GM18517 (cell line): ENCODE data around the gene GPR26.

Experiments used
- ATAC-seq: cut with Tn5 transposase; IDR thresholded peaks from one replicate; pipeline ENCODE4 v1.9.1; 2021; ENCODE audit warnings: mild to moderate bottlenecking, moderate library complexity; ENCODE audit not compliant: unreplicated experiment

GPR26 gene

DNA sequence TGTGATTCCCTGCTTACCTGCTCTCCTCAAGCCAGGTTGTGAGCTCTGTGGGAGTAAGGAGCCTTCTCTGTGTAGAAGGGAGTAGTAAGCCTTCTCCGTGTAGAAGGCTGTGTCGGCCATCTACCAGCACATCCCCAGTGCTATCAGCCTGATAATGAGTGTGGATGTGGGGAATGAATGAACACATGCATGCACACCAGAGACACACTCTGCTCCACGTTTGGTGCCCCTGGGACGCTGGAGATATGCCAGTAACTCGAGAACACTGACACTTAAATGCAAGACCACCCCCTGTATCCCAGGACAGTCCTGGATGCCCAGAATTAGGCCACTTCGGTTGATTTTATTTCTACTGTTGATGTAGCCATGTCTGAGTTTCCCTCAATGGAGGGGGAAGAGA lies 21.1 kb upstream of the GPR26 start:
- no peak for ATAC-seq

DNA sequence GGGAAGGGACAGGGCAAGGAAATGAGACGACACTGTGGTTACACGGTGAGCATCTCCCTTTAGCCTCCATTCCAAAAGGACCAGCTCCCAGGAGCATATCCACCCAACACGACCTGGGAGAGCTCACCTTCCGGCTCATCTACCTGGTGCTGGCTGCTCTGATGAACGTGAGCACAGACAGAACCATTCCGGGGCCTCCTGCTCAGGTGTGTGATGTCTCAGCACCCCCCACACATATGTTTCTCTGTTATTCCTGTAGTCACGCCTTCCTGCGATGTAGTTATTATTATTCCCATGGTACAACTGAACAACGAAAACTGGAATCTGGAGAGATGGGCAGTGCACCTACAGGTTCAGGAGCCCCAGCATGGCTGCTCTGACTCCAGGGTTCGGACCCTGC lies 20.5 kb upstream of the GPR26 start:
- ATAC-seq: no peak

DNA sequence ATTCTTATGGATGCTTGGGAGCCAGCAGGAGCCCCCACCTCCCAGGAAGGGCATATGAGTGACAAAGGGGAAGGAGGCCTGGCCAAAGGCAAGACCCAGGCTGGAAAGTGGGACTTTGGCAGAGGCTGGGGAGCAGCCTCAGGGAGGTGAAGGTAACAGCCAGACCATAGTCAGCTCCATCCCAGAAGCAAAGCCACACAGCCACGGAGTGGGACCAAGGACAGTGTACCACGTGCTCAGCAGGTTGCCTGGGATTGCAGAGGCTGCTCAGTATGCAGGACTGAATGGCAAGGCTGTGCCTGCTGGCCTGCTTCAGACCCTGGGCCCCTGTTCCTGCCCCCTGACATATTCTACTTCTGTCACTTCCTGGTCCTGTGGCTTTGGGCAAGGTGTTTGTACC lies 17.6 kb upstream of the GPR26 start:
- ATAC-seq: no peak

DNA sequence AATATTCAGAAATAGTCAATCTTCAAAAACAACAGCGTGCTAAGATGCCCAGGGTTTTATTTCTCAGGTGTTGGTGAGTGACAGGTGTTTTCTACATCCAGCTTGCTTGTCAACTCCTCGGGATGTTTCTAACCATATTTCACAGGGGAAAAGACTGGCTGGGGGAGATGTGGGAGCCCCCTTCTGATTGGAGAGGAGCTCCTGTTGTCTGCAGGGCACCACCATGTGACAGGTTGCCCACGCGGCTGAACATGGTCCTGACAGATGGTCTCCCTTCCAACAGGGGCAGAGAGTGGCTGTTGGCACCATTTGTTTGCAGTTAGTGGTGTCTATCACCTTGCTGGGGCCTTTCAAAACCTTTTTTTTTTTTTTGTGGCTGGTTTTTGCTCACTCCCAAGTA lies 16.5 kb upstream of the GPR26 start:
- ATAC-seq: no peak

DNA sequence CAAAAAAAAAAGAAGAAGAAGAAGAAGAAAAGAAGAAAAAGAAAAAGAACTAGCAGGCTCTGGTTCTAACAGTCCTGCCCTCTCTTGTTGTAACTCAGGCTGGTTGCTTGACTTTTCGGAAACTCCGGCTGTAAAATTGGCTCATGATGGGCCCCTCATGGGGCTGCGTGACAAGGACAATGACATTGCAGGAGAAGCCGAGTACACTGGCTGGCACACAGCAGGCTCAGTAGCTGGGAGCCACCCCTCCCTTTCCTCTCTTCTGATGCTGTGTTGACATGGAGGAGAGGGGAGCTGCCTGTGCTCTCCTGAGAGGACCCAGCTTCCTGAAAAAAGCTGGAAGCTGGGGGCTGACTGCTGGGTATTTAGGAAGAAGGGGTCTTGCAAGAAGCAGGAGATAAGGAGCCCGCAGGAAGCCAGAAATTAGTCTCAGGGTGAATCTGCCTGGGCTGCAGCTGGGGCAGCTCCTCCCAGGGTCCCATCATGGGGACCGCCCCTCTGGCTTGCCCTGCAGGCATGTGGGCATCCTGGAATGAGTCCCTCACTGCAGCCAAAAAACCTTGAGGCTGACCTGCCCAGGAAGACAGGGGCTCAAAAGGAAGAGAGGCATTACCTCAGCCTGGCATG lies 14.6 kb upstream of the GPR26 start:
- ATAC-seq: no peak

DNA sequence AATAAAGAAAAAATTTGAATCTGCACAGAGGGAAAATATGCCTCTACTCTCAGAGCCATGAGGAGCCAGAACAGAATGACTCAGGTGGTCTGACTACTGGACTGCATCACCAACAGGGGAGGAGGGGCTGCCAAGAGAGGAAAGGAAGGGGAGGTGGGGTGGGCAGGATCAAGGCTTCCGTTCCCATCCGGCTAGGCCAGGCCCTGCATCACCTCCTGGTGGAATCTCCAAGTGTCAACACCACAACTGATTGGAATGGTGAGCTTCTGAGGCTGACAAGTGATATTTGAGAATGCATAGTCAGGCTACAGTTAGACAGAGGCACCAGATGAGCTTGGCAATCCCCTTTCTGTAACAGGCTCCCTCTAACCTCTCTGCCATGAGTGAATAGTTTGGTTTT lies 10.4 kb upstream of the GPR26 start:
- ATAC-seq: no peak

DNA sequence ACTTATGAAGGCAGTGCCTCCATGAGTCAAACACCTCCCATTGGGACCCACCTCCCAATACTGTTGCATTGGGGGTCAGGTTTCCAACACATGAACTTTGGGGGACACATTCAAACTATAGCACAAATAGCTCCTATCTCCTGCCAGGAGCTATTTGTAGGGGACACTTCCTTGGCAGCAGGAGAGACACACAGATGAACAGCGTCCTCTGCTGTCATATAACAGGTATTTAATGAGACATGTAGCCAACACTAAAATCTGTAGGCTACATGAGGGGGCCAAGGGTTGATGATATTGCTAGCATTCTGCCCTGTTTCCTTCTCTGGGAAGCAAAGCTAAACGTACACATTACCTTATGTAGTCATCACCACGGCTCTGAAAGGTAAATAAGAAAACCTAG lies 2.6 kb upstream of the GPR26 start:
- no peak for ATAC-seq

DNA sequence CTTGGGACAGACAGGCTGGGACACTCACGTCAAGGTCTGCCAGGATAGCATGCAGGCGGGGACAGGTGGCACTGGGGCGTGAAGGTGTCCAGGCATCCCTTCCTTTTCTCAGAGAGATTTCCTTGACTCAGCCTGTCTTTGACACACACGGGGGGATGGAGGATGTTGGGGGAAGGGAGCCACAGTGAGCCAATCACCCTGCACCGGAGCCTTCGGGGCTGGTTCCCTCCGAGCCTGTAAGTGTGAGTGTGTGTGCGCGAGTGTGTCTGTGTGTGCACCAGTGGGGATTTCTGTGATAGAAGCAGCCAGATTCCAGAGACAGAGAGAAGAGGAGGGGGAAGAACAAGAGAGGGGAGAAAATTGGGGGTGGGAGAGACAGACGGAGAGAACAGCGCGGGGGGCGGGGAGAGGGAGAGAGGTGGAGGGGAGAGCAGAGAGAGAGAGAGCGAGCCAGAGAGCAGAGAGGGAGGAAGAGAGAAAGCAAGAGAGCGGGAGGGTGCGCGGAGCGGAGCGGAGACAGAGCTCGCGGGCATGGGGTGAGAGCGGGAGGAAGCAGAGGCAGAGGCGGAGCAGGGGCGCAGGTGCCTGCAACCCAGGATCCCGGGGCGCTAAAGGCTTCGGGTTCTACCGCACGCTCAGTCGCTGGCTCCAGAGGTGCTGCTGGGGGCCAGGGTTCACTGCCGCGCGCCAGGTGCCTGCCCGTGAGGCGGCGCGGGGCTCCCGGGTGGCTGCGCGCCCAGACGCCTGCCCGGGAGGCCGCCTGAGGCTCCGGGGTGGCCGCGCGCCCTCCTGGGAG lies 466 bp upstream of the GPR26 start:
- ATAC-seq: no peak

DNA sequence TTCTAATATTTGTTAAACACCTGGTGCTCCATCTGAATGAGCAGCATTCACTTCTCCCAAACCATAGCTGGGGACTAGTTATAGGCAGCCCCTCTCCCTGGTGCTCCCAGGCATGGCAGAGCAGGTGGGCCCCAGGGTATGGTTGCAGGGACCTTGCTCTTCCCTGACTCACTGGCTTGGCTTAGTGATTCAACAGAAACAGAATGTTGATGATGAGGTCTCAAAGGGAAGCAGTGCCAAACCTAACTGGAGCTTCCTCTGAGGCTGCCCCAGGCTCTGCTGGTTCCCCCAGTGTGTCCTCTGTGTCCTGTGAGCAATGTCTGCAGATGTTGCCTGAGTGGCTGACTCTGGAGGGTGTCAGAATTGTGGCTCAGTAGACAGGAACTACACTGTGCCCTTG lies 3.7 kb downstream of the GPR26 start:
- ATAC-seq: no peak

DNA sequence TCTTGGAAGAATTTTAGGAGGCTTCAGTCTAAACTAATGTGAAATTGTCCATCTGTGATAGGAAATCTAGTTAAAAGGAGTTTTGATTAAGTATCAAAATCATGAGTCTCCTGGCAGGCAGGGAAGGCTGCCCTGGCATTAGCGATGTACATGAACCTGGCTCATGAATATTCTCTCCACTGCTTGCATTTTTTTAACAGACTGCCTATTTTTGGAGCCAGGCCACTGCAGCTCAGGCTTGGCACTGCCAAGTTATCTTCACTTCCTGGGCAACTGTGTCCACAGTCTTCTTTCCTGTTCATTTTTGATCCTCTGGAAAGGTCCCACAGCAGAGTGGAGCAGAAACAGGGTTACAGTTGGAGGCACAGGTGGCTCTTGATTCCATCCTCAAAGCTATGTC lies 7.0 kb downstream of the GPR26 start:
- ATAC-seq: no peak

DNA sequence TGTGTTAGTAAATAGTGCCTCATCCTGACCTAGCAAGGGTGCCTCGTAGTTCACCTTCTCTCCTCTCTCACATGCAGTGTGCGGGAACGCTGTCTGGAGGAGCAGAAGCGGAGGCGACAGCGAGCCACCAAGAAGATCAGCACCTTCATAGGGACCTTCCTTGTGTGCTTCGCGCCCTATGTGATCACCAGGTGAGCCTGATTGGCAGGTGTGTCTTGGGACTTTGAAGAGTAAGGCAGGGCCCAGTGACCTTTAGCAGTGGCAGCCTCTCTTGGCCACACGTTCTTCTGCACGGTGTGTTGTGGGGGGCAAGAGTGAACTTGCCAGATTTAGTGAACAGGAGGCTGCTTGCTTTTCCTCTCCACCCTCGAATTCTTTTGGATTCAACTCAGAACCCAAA lies 8.6 kb downstream of the GPR26 start:
- no peak for ATAC-seq

DNA sequence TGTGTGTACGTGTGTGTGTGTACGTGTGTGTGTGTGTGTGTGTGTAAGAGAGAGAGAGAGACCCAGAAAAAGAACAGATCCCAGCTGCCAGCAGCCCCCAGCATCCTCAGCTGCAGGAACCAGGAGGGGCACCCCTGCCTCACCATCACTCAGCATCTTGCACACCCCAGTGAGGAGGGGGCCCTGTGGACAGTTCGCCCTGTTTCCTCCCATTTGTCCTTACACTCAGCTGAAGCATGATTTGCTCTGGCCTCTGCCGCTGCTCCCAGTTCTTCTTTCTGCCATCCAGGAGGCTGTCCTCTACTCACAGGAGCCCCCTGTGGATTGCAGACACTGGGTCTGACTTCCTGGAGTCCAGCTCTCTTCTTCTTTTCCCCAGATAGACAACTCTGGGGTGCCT lies 9.7 kb downstream of the GPR26 start:
- ATAC-seq: no peak

DNA sequence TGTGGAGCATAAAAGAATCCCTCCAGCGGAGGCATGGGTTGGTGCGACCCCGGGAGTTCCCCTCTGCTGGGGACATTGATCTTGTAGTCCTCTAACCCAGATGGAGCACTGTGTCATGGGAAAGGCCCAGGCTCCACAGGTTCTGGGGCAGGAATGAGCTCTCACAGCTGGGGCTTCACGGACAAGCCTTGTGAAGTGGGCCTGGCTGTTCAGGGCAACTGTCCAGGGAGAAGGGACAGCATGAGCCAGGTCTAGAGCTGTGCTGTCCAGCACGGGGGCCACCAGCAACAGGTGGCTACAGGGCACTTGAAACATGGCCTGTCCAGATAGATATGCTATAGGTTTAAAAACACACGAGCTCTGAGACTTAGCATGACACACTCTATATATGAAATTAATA lies 11.4 kb downstream of the GPR26 start:
- ATAC-seq: no peak

DNA sequence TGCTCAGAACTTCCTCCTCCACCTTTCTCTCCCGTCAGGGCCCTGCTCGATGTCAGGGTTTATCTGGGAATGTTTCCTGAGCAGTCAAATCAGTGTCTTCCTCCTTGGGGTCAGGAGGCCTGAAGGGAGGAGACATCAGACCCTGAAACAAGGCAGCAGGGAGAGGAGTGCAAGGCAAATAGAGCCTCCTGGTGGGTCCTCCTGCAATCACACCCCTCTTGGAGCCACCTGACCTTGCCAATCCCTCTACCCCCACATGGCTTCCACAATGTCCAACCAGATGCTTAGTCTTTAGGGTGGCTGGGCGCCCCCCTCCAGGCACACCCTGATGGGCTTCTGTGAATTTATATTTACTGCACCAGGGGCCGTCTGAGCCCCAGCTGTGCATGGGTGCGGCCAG lies 12.2 kb downstream of the GPR26 start:
- no peak for ATAC-seq

DNA sequence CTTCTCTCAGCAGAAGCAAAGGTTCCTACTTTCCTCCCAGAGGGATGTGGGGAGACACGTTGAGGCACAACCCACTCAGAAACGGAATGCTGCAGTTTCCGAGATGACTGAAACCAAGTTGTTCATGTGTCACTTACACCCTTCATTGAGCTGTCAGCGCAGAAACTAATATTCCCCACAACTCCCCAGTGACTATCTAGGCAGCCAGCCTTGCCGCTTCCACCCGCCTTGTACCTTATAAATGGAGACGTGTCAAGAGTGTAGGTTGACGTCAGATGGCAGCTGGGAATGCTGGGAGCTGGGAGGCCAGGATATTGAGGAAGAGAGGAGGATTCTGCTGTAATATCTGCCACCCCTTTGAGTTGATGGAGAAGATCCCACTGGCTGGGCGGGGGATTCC lies 15.1 kb downstream of the GPR26 start:
- ATAC-seq: no peak

DNA sequence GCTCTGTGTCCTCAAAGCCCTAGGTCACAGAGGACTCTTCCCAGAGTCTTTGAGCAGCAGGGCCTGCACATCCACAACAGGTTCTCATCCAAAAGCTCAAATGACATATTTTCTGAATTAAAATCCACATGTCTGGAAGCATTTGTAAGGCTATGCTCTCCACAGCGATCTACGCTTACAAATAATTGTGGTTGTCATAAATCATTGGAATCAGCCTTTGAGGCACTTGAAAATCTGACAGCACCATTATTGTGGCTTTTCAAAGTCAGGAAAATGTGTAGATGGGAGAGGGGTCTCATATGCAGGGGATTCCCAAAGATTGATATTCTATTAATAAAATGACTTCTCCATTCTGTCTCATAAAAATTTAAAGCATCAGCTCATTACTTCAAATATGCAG lies 16.3 kb downstream of the GPR26 start:
- ATAC-seq: no peak

DNA sequence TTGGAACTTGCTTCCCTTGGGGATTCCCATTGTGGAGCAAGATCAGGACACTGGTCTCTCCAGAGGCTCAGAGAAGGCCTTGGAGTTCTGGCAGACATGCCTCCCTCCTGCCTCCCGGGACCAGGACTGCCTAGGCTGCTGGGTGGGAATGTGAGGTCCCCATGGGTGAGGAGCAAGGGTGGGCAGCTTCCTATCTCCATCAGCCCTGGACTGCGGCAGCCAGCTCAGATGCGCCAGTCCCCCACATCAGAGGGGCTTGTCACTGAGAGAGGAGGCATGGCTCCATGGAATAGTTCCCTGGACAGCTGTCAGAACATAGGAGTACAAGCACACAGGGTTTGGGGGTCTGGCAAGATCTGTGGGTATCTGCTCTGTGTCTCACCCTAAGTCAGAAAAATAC lies 17.3 kb downstream of the GPR26 start:
- ATAC-seq: no peak

DNA sequence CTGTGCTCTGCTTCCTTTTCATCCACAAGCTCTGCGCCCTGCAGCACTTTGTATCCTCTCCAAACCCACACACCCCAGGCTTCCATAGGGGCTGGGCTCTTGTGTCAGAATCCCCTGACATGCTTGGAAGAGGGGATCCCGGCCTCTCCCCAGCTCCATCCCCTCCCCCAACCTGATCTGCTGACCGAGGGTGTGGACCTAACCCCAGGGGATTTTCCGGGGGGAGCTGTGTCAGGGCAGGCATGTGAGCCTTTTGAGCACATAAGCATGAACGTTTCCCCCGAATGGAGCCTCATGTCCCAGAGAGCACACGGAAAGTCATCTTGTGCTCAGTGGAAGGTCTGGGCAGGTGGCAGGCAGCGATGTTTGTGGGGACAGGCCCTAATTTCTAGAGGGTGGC lies 17.7 kb downstream of the GPR26 start:
- ATAC-seq: no peak

DNA sequence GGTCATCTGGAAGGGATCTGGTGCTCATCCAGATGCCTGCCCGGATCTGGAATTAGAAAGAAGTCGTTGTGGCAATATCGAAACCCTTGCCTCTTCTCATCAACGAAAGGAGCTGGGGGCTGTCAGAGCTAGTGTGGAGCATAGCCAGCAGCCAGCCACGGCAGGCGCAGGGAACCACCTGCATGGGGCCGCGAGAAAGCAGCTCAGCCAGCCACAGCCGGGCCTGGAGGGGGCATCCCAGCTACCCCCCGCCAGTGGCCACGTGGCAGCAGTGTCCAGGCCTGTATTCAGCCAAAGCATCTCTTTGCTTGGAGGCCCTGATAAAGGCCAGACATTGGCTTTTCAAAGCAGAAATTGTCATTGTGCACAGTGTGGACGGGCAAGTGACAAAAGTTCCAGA lies 19.1 kb downstream of the GPR26 start:
- ATAC-seq: no peak

DNA sequence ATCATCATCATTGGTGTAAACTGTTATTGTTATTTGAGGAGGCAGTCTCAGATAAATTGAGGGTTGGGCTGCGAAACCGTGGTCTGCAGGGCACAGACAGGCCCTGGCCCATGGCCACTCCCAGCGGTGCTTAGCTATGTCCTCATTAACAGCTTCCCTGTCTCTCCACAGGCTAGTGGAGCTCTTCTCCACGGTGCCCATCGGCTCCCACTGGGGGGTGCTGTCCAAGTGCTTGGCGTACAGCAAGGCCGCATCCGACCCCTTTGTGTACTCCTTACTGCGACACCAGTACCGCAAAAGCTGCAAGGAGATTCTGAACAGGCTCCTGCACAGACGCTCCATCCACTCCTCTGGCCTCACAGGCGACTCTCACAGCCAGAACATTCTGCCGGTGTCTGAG lies 21.6 kb downstream of the GPR26 start:
- no peak for ATAC-seq

DNA sequence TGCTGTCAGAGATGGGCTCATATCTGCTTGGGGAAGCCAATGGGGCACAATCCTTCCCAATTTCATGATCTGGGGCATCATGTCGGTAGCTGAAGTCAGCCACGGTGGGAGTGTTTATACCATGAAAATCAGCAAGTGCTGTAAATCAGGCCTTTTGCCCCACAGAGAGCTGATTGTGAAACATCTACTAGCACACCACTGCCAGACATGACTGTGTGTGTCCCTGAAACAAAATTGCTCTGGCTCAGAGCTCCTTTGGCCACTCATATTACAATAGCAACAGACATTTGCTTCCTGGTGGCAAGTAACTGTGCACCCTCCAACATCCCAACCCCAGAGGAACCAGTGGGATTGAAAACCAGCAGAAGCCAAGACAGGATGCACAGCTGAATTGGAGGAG lies 23.7 kb downstream of the GPR26 start:
- ATAC-seq: no peak

DNA sequence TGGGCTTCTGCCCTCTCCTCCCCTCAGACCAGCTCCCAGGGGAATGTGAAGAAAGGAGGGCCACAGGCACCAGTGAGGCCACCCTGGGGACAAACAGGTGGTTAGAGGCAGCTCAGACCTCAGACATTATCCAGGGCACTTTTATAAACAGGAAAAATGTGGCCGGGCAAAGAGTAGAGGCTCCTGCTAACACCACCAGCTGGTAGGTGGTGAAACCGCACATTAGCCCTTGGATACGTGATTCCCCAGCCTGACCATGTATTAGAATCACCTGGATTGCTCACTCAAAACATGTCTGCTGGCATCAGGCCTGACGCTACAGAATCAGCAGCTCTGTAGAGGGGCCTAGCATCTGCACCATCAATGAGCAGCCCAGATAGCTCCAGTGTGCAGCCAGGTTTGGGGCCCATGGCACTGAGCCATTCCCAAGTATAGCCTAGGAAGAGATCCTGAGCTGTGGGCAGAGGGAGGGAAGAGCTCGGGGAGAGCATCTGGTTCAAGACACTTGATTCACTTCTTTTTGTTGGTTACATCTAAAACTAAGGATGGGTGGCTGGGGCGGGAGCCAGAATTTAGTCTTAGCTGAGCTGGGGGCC lies 37.1 kb downstream of the GPR26 start:
- ATAC-seq: no peak

DNA sequence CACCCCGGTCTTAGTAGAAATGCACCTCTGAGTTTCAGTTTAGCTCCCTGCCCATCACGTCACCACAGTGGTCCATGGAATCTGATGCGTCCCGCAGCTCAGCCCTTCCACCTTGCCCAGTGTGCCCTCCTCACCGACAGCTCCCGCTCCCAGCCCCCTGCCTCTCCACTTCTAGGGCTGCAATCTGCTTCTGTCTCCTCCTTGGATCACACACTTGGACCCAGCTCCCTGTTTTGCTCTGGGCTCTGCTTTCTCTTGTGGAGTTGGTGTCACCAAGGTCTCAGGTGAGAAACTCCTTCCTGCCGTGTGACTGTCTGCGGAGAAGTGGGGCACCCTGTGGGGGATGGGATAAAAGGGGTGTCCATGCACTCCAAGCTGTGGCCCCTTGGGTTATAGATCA lies 37.9 kb downstream of the GPR26 start:
- no peak for ATAC-seq
